Superior temporal gyrus (tissue), 1 donor: Measurements from ENCODE around the gene HOXD1.

ENCODE experiments used
- DNase-seq: peaks from one replicate; pipeline ENCODE4 v3.0.0-alpha.2; 2016; ENCODE audit errors: extremely low spot score

The HOXD1 gene

DNA sequence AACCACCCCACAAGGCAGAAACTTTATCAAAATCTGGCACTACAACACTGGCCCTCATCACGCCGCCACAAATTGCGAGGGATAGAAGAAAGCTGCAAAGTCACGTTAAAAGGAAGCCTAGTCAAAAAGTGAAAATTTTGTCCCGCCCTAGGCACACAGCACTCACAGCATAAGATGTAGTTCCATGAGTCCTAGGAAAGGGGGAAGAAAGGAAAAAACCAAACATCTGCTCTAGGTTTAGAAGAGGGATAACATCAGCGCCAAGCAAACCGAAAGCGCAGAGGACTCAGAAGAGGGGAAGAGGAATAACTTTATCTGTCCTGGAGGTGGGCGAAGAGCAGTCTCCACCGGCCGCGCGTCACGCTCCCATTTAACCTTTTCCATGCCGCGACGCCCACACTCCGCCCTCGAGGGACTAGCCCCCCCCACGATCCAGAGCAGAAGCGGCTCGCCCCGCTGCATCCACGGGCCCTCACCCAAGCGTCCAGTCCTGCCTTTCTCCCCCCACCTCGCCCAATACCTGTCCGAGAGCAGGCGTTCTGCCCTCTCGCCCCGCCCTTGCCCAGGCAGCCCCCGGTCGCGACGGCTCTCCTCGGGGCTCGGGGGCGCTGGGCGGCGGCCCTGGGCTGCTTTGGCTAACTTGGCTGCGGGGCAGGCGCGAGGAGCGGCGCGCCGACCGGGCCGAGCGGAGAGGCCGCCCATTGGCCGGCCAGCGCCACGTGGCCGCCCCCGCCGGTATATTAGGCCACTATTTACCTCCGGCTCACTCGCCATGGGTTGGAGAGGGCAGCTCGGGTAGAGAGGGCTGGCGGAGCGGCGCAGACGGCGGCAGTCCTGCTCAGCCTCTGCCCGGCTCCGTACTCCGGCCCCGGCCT is at the start of gene HOXD1:
TSS of gene HOXD1 (plus strand) at position 770 of the 875 bp plus-strand sequence. CDS start 134 bp downstream, outside the sequence.
- peak; percentile 61 for DNase-seq

DNA sequence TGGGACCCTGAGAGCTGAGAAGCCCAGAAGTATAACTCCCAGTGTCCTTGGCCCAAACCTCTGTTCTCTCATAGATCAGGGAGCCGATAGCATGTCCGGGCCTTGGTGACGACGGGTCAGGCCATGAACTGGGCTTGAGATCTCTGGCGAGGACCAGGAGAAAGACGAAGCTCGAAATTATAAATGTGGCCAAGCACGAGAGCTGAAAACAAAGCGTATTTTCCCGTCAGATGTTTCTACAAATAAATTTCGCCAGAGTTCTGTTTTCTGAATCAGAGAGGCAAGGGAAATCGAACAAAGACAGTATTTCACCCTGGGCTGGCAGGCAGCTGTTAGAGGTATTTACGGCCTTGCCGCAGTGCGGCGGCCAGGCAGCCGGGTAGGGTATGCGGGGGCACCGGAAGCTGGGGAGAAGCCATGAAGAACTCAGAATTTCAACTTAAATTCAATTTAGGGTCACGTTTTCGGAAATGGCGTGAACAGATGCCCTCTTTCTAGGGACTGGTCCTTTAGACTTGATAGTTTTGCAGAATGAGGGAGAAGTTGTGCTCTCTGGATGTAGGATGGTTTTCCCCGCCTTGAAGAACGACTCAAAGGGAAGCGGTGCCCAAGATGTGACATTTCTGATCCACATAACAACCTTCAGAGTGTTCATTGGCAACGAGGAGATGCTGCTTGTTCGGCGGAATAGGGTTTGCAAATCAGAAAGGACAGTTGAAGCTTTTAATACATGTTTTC is 49.4 kb upstream of the HOXD1 start:
- no peak for DNase-seq

DNA sequence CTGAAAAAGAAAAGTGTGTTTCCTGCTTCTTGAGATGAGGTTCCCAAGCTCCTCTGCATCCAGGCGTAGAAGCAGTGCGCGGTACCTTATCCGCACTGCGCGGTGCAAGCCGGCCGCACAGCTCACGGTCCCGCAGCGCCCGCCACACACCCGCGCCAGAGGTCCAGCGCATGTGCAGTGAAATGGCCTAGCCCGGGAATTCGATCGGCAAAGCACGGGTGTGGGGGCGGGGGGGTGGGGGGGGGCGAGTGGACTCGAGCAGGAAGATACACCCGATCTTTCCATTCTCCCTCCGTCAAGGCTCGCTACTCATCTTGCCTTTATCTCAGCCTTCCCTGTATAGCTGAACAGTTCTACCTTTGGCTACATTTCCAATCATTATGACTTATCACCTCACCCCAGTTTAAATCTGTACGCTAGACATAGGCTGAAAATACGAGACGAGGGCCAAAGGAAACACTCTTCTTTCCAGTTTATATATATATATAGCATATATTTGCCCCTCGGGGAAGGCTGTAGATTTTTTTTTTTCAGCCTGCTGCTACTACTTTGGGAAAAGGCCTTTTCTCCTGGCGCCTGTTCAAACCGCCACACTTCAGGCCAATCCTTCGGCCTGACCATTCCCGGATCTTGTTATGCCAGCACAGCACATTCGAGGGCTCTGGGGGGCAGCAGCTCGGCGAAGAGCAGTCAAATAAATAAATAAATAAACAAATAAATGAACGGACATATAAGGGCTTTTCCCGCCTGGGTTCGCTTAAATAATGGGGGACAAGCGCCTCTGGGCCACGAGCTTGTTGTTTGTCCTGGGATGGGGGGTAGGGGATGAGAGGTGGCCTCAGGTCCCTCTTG is 48.6 kb upstream of the HOXD1 start:
- DNase-seq = no peak

DNA sequence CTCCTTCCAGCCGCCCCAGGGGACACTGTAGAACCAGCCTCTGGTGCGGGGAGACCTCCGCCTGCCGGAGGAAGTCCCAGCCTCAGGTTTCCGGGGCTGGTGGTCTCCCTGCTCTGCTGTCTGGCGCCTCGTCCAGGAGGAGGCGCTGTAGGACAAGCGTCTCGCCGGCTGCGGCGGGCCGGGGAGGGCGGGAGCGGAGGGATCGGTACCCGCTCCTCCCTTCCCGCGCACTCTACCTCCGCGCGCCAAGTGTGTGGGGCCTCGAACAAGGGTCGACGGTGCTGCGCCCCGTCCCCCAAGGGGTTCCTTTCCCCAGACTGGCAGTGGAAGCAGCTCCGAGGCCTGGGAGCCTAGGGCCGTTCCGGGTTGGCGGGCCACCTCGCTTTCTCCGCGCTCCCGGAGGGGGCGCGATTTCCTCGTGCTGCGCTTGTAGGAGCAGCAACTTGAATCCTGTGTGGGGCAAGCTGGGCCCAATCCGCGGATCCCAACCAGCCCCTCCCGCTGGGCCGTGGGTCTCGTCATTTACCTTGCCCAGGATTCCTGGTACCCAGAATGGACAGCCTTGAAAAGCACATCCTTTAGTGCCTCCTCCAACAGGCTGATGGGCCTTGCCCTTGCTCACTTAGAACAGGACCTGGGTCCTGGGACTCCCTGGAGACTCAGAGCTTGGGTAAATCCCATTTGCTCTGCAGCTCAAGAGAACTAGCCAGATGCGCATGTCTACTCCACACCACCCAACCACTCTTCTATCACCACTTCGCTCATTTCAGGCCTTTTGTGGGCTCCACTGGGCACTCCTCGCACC is 47.8 kb upstream of the HOXD1 start:
- peak; percentile 70 for DNase-seq

DNA sequence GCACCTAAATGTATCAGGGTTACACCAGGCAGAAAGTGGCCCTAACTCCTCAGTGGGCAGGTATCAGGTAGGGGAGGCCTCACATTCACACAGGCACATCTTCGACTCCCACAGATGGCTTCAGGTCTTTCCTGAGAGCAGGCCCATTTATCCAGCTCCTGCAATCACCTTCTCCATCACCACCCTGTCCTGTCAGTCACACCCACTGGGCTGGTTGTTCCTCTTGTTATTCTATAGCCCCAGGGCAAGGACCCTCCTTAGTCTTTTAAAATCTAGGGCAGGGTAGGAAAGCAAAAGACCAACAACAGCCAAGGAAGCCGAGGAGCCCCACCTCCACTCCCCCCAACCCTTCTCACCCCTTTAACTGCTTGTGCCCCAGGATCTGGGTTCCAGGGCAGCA is 46.2 kb upstream of the HOXD1 start:
- no peak for DNase-seq

DNA sequence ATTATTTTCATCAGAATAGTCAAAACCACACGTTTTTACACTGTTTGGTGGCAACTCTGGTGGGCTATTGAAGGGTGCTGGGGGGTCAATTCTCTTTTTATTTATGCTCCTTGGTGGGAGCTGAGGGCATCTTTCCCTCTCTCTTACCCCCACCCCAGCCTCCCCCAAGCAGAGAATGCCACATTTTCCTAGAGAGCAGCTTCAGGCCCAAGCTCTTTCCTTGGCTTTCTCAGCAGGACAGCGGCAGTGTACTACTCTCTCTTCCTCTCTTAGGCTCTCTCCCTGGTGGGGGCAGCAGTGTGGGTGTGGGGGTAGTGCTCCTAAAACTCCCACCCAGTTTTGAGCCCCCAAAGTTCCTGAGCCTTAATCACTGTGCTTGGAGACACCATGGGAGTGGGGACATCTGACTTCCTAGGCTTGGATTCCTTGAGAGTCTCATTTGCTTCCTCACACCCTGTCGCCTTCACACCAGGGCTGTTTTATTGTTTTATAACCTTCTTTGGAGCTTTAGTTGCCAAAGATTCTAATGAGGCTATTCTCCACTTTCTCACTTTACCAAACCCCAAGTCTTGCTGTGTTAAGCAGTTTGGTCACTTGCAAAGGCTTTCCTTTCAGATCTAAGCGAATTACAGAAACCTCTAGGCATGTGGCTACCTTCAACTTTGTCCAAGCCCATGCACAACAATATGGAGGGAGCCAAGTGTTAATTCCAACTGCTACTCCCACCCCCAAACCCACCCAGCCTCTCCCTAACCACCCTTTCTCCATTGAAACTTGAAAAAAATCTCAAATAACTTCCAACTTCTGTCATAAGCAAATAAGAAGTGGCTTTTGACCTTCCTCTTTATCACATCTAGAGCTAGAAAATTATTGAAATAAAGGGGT is 43.1 kb upstream of the HOXD1 start:
- DNase-seq = no peak

DNA sequence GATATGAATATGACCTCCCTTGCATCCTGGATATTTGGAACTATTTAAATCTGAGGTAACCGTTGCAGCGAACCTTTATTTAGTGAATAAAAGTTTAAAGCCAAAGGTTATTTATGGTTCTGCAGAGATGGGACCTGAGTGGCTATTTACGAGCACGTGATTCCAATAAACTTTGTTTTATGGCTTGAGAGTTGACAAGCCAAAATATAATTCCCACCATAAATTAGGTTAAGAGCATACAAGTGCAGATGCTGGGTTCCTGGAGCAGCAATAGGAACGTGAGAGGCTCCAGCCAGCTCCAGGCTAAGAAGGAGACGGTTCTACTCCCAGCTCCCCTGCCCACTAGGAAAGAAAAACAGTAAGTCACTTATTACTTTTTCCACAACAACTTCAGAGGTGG is 42.4 kb upstream of the HOXD1 start:
- no peak for DNase-seq

DNA sequence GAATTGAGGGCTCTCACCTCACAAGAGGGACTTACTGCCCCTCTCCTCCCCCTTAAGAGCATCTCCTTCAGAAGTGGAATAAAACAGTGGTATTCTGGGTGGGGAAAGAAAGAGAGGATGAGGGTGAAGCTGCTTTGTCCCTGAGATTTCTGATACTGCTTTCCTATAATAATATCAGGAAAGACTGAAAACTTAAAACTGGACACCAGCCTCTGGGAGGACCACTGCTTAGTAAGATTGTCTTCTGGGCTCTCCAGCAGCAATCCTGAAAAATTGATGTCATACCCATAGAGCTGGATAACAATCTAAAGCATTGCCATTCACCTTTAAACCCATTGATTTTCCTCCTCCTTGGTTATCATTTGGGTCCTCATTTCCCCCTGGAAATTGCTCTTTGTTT is 41.8 kb upstream of the HOXD1 start:
- no peak for DNase-seq

DNA sequence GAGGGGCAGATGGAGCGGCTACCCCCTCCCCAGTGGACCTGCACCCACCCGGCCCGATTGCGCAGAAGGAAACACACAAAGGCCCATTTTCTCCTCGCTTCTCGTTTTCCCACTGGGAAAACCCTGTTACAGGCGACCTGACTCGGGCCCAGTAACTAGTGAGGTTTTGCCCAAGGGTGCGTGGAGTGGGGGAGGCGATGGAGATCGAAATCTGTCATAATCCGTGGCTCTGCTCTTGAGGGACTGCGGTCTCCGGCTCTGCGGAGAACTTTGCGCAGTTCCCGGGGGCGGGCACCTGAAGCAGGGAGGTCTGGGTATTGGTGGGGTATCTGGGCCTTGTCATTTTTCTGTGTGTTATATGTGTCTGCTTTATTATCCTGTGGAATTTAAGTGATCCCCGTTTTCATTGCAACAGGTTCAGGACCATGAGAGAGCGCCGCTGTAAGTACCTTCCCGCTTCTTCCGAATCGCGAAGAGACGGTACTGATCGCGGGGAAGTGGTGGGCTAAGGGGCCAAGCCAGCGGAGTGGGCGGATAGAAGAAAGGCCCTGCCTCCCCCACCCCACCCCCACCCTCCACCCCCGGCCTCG is 41.2 kb upstream of the HOXD1 start:
- no peak for DNase-seq

DNA sequence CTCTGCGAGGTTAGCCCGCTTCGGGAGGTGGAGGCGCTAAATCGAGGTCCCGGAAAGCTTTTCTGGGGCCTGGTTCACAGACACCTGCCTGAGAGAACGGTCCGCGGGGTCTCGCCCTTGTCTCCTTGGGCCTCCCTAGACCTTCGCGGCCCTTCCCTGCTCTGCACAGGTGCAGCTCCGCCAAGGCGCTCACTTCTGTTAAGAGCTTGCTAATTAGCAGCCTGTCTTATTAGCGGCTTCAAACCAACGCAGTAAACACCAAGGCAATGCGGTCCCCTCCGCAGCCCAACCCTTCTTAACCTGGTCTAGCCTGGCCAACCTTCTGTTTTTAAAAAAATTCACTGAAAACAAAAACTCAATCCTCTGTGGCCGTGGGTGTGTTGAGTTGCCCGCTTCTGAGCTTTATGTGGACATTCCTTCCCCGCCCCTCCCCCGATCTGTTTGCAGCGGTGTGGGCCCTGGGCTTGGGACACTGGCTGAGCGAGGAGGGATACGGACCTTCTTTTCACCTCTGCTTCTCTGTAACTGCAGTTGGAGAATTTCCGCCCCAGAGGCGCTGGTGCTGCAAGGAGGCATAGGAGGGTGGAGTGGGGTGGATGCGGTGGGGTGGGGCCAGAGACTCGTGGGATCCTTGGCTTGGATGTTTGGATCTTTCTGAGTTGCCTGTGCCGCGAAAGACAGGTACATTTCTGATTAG is 40.5 kb upstream of the HOXD1 start:
- DNase-seq = no peak

DNA sequence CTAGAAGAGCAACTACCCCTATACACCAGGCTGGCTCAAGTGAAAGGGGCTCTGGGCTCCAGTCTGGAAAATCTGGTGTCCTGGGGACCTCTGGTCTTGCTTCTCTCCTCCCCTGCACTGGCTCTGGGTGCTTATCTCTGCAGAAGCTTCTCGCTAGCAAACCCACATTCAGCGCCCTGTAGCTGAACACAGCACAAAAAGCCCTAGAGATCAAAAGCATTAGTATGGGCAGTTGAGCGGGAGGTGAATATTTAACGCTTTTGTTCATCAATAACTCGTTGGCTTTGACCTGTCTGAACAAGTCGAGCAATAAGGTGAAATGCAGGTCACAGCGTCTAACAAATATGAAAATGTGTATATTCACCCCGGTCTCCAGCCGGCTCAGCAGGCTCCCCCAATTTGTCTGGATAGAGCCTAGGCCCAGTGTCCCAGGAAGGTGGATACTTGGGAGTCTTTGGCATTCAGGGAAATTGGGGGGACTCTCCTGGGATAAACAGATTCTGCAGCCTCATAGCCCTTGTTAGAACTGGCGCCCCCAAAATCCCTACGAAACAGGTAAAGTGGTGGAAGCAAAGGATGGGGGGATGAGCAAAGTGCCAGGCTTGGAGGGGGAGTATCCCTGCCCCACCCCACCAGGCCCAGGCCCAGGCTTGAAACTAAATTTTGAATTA is 39.6 kb upstream of the HOXD1 start:
- DNase-seq = no peak

DNA sequence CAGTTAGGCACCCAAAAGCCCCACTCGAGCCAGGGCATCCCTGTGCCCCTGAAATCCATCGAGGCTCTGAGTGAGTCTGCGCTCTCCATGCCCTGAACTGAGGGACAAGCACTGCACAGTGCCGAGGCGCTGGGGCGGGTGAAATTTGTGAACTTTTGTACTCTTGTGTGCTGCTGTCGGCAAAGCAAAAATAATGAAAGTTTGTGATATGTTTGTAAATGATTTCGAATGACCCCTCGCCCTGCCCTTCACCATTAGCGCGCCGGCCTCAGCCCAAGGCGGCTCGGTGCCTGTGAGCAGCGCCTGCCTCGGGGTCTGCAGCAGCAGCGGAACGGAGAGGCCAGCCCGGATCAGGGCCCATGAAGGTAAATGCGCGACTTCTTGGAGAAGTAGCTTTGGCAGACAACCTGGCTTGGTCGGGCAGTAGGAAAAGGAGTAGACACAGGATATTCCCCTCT is 39.0 kb upstream of the HOXD1 start:
- no peak for DNase-seq

DNA sequence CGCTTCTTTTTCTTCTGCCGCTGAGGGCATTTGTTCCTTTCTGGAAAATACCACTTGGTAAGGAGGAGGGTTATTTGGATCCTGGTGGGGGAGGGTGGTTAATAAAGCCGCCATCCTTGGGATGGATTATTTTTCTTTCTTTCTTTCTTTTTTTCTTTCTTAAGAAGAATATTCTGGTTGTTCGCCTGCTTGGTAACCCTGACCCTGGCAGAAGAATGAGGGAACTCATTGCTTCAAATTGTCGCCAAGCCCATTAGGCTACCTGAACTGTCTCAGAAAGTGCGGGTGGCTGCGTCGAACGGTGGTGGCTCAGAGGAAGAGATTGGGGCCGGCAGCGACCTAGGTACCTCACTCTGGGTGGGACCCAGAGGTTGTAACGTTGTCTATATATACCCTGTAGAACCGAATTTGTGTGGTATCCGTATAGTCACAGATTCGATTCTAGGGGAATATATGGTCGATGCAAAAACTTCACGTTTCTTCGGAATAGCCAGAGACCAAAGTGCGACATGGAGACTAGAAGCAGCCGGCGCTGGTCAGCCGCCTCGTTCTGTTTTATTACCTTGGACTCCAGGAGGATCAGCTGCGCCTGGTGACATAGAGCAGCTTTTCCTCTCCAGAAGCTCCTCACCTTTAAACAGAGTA is 38.4 kb upstream of the HOXD1 start:
- no peak for DNase-seq

DNA sequence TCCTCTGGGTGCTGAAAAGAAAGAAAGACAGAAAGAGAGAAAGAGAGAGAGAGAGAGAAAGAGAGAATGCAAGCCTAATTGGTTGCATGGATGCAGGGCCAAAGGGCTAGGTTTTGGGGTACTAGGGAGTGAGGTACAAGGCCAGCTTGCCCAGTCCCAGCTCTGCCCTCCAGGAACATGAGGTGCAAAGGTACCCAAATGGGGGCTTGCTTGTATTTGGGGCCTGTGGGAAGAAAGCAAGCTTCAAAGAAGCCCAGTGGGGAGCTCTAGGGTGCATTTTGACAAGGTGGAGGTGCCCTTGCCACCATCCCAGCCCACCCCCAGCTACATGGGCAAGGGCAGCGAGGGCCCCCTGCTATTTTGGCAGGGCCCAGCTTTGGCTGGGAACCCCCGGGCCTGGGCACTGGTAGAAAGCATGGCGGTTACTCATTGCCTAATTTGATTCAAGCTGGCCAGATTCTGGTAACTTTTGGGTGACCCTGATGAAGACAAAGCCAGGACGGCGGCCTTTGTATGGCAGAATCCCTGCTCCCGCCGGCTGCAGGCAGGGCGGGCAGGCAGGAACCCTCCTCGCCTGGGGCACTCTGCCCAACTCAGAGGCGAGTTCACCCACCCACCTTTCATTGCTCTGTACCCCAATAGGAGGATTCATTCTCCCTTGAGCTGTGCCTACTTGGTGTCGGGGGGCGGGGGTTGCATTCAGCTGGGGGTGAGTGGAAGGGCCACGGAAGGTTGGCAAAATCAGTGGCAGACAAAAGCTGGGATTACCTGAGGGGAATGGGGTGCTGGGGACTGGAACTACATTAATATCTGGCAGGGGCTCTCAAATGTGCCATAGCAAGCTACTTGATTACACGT is 37.7 kb upstream of the HOXD1 start:
- DNase-seq = no peak

DNA sequence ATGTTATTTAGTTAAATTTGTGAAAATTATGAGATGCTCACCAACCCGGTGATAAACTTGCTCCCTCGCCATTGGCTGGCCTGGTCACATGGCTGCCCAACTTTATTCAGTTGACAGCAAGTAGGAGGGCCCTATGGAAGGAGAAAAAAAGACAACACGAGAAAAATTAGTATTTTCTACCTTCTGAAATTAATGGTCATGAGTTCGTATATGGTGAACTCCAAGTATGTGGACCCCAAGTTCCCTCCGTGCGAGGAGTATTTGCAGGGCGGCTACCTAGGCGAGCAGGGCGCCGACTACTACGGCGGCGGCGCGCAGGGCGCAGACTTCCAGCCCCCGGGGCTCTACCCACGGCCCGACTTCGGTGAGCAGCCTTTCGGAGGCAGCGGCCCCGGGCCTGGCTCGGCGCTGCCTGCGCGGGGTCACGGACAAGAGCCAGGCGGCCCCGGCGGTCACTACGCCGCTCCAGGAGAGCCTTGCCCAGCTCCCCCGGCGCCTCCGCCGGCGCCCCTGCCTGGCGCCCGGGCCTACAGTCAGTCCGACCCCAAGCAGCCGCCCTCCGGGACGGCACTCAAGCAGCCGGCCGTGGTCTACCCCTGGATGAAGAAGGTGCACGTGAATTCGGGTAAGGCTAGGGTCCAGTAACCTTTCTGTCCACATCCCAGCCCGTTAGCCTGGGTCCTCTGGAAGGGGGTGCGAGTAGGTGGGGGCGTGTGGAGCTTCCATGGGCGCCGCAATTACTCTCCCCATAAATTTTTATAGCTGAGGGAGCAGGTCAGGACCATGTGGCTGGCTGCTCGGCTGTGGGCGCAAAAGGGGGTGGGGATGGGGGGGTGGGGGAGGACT is 36.8 kb upstream of the HOXD1 start, which contains the start of gene HOXD4:
TSS of gene HOXD4 (plus strand) at position 109 of the 846 bp plus-strand sequence. CDS start at position 193, 84 bp downstream.
- no peak for DNase-seq
